GM18870 (cell line): ENCODE results near the gene UBE2Q2.
"Not testable (repeated sequence)": the region's sequence is repeated elsewhere in the genome, so short reads cannot be mapped to it uniquely, and the experiment has no call there.

Experiments
- ATAC-seq: cut with Tn5 transposase; IDR thresholded peaks from one replicate; pipeline ENCODE4 v1.9.1; 2021; ENCODE audit warnings: moderate library complexity; ENCODE audit not compliant: unreplicated experiment

UBE2Q2 gene

GRCh38 chr15:75842722-75843677, at the start of gene UBE2Q2:
TSS of gene UBE2Q2 (plus strand) at chr15:75843447. CDS start at chr15:75843667, 220 bp downstream.
- ATAC-seq: no peak

- ATAC-seq: no peak
Measured at GRCh38 chr15:75796321-75796720, 46.9 kb upstream of the UBE2Q2 start.

GRCh38 chr15:75797146-75797545, 46.1 kb upstream of the UBE2Q2 start:
- ATAC-seq: not testable (repeated sequence)

GRCh38 chr15:75799190-75799589, 44.1 kb upstream of the UBE2Q2 start:
- ATAC-seq: no peak

GRCh38 chr15:75800409-75800808, 42.8 kb upstream of the UBE2Q2 start:
- ATAC-seq: not testable (repeated sequence)

- no peak for ATAC-seq
Measured at GRCh38 chr15:75801859-75802593, 41.2 kb upstream of the UBE2Q2 start.

GRCh38 chr15:75807486-75807885, 35.8 kb upstream of the UBE2Q2 start:
- not testable (repeated sequence) for ATAC-seq

- not testable (repeated sequence) for ATAC-seq
Measured at GRCh38 chr15:75808009-75808408, 35.2 kb upstream of the UBE2Q2 start.

GRCh38 chr15:75808563-75808962, 34.7 kb upstream of the UBE2Q2 start:
- ATAC-seq: no peak

- no peak for ATAC-seq
Measured at GRCh38 chr15:75809986-75810750, 33.1 kb upstream of the UBE2Q2 start.

GRCh38 chr15:75810874-75811498, 32.3 kb upstream of the UBE2Q2 start:
- ATAC-seq: no peak

- no peak for ATAC-seq
Measured at GRCh38 chr15:75811626-75812025, 31.6 kb upstream of the UBE2Q2 start.

- no peak for ATAC-seq
Measured at GRCh38 chr15:75814794-75815193, 28.5 kb upstream of the UBE2Q2 start.

GRCh38 chr15:75815811-75816719, 27.2 kb upstream of the UBE2Q2 start:
- ATAC-seq: no peak

GRCh38 chr15:75817138-75817935, 25.9 kb upstream of the UBE2Q2 start:
- no peak for ATAC-seq

- ATAC-seq: no peak
Measured at GRCh38 chr15:75820206-75820605, 23.0 kb upstream of the UBE2Q2 start.

GRCh38 chr15:75821786-75822345, 21.4 kb upstream of the UBE2Q2 start:
- no peak for ATAC-seq

GRCh38 chr15:75822685-75823278, 20.5 kb upstream of the UBE2Q2 start:
- ATAC-seq: no peak
